ENCODE results near the gene SRGN.
"Not testable (repeated sequence)": the region's sequence is repeated elsewhere in the genome, so short reads cannot be mapped to it uniquely, and the experiment has no call there.

Gene SRGN

DNA sequence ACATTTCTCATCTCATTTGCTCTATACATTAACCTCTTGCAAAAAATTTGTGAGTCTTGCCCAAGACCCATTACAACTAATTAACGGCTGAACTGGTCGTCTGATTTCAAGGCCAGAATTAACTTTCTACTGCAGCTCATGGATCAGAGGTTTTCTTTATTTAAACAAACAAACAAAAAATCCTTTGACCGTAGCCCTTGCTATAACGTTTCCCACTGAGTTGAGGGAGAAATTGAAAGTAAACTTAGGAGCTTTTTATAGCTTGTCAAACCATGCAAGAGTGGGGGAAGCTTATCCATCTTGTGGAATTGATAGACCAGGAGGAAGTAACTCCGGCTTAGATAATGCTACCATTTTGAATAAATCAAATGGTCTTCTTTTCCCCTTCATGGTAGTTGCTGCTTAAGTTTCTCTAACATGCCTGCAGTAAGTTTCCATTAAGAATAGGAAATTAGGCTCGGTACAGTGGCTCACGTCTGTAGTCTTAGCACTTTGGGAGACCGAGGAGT lies 3.3 kb downstream of the SRGN start:
- no peak for DNase-seq

DNA sequence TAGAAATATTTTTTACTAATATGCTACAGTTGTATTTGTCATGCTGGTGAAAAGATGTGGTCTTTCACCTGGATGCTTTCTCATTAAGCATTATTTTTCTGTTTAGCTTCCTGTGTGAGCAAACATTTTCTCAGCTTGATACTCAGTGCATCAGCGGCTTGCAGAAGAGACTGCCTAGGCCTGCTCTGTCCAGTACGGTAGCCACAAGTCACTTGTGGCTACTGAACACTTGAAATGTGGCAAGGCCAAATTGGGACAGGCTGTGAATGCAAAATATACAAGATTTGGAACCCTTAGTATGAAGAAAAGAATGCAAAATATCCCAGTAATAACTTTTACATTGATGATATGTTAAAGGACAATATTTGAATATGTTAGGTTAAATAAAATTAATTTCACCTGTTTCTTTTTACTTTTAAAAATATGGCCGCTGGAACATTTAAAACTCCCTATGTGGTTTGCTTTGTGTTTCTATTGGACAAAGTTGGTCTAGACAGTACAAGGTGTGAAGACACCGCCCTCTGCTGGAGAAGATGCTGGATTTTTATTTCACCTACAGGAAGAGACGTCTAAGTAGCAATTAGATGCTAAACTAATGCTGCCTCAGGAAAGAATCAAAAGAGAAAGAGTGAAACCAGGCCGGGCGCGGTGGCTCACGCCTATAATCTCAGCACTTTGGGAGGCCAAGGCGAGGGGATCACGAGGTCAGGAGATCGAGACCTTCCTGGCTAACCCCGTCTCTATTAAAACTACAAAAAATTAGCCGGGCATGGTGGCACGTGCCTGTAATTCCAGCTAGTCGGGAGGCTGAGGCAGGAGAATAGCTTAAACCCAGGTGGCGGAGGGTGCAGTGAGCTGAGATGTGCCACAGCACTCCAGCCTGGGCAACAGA lies 5.3 kb downstream of the SRGN start:
- DNase-seq: peak; percentile 88

DNA sequence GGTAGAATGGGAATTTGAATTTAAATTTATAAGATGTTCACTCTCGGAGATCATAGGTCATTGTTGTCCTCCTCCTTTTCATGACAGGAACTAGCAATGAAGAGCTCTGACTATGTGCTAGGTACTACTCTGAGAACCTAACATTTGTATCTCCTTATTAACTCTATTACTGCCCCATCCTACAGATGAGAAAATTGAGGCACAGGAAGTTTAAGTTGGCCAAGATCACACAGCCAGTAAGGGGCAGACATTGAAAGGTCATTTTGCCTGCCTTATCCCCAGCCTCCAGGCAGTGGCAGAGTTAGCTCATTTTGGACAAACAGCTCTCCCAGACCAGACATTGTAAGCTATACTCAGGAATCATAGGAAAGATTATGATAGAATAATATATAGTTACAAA lies 6.0 kb downstream of the SRGN start:
- peak; percentile 29 for DNase-seq

DNA sequence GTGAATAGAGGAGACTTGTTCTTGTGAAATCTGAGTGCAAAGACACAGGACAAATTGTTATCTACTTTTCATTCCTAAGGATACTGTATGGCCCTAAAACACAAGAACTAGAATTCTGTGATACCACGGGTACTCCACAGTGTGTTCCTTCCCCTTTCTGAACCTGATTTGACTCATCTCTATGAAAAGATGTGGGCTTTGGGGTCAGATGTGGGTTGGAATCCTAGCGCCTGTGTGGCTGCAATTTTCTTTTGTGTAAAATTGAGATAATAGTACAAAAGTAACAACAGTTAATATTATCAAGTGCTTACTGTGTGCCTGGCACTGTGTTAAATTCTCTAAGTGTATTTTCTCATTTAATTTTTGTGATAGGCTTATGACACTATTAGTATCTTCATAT lies 8.1 kb downstream of the SRGN start:
- no peak for DNase-seq

DNA sequence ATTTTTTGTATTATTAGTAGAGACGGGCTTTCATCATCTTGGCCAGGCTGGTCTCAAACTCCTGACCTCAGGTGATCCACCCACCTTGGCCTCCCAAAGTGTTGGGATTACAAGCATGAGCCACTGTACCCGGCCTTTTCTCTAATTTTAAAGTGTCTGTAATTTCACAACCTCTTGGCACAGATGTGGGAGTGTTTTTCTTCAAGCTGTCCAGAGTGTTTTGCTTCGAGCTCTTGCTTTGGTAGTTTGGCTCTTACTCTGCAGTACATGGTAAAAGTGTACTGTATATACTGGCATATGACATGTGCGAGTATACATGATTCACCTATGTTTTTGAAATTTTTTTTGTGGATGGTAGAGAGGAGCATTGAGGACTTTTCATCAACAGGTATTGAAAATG lies 9.8 kb downstream of the SRGN start:
- no peak for DNase-seq

DNA sequence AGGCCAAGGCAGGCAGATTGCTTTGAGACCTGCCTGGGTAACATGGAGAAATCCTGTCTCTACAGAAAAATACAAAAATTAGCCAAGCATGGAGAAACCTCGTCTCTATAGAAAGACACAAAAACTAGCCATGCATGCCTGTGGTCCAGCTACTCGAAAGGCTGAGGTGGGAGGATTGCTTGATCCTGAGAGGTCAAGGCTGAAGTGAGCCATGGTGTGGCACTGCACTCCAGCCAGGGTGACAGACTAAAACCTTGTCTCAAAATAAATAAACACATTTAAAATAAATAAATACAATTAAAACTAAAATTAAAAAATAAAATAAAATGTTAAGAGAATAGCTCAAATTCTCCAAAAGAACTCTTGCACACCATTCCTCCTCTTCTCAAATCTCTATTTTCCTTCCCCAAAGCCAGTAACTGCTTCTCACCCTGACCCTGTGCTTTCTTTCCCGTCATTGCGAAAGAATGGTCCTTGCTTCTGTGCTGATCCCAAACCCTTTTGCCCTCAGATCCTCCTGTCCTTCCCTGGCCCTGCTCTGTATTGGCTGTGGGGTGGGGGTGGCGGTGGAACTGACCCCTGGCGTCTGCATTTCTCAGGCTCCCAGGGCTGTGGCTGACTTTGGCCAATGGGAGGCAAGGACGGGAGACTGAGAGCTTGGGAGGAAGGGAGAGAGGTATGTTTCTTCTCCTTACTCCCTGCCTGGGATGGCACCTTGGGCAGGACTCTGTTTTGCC lies 12.4 kb downstream of the SRGN start:
- no peak for DNase-seq

DNA sequence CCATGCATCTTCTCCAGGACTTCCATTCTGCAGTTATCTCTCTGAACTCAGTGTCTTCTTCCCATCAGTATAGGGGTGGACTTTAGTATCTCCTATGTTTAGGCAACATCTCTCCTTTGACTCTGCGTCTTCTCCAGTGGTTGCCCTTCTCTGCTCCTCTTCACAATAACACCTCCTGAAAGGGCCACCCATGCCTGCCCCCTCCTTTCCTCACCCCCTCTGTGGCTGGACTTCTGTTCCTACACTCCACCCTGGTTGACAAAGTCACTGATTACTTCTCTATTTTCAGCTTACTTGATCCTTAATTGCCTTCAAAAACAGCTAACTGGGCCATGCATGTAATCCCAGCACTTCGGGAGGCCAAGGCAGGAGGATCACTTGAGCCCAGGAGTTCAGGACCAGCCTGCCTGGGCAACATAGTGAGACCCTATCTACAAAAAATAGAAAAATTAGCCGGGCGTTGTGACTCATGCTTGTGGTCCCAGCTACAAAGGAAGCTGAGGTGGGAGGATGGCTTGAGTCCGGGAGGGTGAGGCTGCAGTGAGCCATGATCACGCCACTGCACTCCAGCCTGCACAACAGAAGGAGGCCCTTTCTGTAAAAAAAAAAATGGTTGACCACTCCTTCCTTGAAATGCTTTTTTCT lies 13.7 kb downstream of the SRGN start:
- no peak for DNase-seq

DNA sequence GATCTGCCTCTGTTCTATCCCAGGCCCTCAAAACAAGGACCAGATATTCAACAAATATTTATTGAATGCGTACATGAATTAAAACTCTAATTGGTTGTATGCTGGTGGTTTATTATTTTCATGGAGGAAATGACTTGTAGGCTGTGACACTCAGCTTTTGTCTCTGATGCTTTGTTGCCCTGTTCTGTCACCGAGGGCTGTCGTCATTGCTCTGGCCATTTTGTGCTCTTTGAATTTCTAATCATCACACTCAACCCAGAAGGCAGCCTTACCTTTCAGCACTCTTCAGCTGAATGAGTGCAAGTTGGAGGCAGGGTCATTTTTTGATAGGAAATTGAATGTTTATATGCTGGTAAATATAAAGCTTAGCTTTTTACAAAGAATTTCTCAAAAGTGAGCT lies 14.5 kb downstream of the SRGN start:
- no peak for DNase-seq

DNA sequence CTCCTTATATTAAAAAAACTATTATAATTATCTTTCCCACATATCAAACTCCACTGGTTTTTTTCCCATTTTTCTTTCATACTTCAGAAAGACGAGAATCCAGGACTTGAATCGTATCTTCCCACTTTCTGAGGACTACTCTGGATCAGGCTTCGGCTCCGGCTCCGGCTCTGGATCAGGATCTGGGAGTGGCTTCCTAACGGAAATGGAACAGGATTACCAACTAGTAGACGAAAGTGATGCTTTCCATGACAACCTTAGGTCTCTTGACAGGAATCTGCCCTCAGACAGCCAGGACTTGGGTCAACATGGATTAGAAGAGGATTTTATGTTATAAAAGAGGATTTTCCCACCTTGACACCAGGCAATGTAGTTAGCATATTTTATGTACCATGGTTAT lies 15.9 kb downstream of the SRGN start:
- no peak for DNase-seq

DNA sequence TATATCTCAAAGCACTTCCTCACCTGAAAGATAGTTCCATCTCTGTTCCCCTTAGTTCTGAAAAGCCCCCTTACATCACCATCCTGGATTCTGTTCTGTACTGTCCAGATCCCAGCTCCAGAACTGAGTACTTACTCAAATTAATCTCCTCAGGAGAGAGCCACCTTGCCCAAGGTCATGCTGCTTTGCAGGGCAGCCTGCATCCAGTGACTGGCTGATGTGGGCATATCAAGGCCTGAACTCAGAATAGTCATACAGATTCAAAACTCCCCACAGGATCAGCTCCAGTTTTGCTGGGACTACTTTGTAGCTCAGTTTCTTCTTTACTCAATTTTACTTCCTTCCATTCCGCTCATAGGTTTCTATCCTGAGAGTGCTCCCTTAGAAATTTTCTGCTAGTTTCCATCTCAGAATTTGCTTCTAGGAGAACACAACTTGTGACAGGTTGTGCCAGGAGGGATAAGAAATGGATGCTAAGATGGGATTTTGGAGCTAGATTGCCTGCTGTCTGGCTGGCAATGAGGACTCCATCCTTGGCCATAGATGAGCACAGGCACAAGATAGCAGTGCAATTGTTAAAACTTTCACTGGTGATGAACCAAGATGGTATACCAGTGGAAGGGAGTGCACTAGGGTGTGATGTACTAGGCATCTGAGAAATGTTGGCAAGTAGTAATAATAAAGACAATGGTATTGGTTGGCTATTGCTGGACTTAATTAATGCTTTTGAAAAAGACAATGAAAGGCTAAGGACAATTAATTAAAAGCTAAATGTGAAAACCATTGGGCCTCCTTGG lies 17.3 kb downstream of the SRGN start:
- DNase-seq: no peak

DNA sequence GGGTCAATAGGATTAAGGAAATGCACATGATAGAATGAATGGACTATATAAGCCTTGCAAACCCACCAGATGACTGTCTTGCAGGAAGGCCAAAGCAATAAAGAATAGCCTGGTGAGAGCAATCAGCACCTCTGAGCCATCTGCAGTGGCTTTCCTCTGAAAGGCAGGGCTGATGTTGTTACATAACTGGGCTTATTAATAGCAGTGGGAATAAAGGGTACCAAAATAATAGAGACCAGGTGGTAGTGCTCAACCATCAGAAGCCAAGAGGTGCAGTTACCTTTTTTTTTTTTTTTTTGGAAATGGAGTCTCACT lies 19.2 kb downstream of the SRGN start:
- no peak for DNase-seq

DNA sequence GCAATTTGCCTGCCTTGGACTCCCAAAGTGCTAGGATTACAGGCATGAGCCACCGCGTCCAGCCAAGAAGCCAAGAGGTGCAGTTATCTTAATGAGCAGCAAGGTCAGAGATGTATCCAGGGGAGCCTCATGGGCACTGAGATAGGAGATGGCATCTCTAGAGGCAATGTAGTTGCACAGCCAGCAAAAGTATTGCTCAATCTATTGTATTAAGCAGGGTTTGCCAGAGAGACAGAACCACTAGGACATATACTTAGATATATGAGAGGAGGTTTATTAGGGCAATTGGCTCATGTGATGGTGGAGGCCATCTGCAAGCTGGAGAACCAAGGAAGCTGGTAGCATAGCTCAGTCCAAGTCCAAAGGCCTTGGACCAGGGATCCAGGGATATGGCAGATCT lies 19.8 kb downstream of the SRGN start:
- no peak for DNase-seq

DNA sequence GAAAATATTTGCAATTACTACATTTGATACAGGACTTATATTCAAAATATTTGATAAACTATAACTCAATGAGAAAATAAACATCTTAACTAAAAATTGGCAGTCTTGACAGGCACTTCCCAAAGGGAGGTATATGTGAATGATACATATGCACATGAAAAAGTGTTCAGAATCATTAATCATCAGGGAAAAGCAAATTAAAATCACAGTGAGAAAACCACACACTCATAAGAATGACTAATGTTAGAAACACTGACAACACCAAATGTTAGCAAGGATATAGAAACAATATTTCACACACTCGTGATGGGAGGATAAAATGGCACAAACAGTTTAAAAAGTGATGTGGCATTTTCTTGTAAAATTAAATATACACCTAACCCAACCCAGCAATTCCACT lies 32.0 kb downstream of the SRGN start:
- no peak for DNase-seq

DNA sequence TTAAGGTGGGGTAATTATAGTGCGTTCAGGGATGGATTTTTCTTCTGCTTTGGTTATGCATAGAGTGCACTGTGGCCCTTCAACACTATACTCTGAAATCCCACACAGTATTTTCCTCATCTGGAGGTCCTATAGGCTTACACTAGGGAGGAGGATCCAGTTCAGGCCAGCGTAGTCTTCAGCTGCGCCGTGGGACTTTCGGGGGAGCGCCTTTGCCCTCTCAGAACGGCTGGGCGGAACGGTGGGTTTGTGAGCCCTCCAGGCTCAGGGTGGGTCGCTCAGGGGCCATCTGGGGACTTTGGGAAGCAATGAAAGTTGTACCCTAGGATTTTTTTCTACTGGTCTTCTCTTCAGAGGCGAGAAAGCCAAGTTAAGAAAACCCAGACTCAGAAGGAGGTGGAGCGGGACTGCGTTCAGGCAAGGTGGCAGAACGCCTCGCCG lies 35.4 kb downstream of the SRGN start:
- peak; percentile 80 for DNase-seq

DNA sequence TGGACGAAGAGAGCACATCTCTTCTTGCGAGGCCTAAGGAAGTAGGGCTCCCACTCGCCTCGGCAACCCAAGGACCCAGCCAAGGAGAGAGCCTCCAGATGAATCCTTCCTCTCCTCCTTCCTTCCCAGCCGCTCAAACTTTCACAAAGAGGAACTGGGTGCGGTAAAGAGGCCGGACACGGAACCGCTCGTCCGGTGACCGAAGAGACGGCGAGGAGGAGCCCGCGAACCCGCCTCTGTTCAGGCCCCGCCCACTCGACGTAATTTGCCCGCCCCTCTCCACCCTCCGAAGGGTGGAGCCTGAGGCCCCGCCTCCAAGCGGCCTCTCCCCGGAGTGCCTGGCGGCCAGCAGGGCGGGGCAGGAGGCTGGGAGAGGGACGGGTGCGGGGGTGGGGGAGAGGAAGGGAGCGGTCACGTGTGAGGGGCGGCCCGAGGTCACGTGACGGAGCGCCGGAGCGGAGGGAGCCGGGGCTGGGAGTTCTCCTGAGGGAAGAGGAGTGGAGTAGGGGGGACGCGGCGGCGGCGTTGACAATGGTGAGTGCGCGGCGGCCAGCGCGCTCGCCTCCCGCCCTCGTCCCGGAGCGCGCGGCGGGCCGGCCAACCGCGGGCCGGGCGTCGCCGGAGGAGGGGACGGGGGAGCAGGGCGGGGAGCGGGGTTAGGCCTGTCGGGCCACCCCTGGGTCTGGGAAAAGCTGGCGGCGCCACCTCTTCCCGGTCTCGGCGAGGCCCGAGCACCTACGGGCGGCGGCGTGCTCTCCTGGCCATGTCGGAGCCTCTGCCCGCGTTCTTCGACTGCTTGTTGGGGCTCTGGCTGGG lies 36.1 kb downstream of the SRGN start, which contains the start of gene VPS26A:
VPS26A (plus strand) TSS at position 432 of the 816 bp plus-strand sequence; CDS start at position 532, 100 bp downstream.
- peak; percentile 99 for DNase-seq

DNA sequence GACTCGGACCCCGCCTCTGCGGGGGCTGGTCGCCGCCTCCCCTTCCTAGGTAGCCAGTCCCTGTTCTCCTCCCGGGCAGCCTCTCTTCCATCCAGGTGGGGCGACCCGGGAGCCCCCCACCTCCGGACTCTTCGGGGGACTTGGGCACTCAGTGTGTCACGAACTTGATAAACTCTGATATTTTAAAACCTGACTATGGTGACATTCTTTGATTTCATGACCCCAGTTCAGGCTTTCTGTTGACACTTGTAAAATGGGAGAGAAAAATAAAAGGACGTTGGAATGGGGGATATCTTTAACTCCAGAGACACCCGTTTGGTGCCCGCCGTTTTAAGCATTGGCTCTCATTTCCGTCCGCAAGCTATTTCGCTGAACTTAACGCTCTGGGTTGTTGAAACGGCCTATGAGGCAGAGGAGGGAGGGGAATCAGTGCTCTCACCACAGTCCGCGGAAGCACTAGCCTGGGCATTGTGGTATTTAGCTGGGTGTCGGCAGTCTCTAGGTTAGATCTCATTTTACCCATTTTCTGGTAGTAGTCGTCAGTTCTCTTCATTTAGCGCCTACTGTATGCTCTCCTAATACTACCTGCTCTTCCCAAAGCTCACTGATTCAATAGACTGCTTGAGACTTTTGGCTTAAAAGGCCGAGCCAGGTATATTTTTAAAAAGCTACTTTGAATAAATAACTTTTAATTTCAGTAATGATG lies 36.8 kb downstream of the SRGN start:
- peak; percentile 76 for DNase-seq

DNA sequence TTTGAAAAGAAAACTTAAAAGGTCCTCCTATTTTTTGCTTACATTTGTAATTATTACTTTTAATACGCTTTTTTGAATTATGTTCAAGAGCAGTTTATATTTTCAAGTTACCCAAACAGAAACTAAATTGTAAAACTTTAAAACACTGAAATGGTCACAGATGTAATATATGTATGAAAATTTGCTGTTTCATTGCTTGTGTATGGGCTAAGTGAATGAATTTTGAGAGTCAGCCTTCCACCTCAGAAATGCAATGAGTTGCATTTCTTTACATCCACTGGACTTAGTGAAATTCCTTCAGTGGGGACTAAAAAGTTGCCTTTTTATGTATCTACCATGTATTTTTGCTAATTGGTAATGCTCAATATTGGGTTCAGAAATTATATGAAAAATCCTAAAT lies 37.7 kb downstream of the SRGN start:
- DNase-seq: no peak

DNA sequence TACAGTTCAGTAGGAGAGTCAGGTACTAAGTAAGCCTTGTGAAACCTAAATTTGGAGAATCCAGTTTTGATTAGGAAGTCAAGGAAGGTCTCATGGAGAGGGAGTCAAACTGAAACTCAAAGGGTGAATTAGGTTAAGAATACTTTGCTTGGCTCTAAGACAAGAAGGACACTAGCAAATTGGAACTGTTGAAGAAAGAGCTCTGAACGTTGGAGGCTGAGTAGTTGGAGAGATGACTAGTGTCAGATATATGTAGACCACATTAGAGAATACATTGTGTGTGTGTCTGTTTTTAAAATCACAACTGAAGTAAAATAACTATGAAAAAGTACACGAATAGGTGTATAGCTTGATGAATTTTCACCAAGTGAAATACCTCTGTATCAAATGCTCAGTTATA lies 42.3 kb downstream of the SRGN start:
- no peak for DNase-seq

DNA sequence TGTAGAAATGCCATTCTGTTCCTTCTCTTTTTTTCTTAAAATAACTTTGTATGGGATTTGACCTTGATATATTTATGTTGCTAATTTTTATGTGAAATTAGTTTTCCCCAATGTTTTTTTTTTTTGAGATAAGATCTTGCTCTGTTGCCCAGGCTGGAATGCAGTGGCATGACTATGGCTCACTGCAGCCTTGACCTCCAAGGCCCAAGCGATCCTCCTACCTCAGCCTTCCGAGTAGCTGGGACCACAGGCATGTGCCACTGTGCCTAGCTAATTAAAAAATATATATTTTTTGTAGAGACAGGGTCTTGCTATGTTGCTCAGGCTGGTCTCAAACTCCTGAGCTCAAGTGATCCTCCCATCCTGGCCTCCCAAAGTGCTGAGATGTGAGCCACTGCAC lies 52.1 kb downstream of the SRGN start:
- DNase-seq: no peak

DNA sequence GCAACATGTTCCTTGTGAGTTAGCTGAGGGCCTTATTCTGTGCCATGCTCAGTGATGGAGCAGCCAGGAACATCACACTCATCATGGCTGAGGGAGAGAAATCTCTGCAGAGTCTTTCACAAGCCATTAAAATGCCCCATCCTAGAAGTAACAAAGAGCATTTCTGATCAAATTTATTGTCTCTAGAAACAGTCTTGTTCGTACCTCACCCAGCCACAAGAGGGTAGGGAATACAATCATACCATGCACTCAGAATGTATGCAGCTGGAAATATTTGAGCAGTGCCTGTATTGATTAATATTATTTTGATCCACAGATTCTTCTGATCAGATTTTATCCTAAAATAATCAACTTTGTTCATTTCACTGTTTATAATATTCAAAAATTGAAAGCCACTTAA lies 53.4 kb downstream of the SRGN start:
- no peak for DNase-seq

DNA sequence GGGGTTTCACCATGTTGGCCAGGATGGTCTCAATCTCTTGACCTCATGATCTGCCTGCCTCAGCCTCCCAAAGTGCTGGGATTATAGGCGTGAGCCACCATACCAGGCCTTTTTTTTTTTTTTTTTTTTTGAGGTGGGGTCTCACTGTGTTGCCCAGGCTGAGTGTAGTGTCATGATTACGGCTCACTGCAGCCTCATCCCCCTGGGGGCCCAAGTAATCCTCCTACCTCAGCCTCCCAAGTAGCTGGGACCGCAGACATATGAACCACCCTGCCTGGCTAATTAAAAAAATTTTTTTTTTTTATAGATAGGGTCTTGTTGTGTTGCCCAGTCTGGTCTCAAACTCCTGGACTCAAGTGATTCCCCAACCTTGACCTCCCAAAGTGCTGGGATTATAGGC lies 54.2 kb downstream of the SRGN start:
- DNase-seq: not testable (repeated sequence)
